ENCODE data around the gene VWA5B1.

Gene VWA5B1

GRCh38 chr1:20334103-20334502, 43.4 kb downstream of the VWA5B1 start:
- Histone ChIP-seq H3K27me3 (ENCODE audit: control insufficient read depth, insufficient read depth, low read length) (no peaks in the 10 kb centered on the region), H3K9me3 (ENCODE audit: control insufficient read depth, insufficient read depth, low read length) (no peaks in the 10 kb centered on the region), H3K4me1 (ENCODE audit: control insufficient read depth, insufficient read depth, low read length) (no peaks in the 10 kb centered on the region), H3K27ac (ENCODE audit: low read length) (no peak overlapping the region), H3K36me3 (ENCODE audit: control insufficient read depth, insufficient read depth, low read length) (no peaks in the 10 kb centered on the region), H3K4me3 (ENCODE audit: low read length) (no peak overlapping the region)
- DNase-seq (ENCODE audit: low read depth, low spot score), result no peak
- WGBS (ENCODE audit: insufficient coverage, insufficient read length), result no CpG with 5 or more reads among the region's 5 CpGs

GRCh38 chr1:20336105-20336605, 45.5 kb downstream of the VWA5B1 start:
- Histone ChIP-seq H3K4me3 (ENCODE audit: low read length) (no peak overlapping the region), H3K36me3 (ENCODE audit: control insufficient read depth, insufficient read depth, low read length) (no peaks in the 10 kb centered on the region), H3K27ac (ENCODE audit: low read length) (no peak overlapping the region), H3K4me1 (ENCODE audit: control insufficient read depth, insufficient read depth, low read length) (no peaks in the 10 kb centered on the region), H3K27me3 (ENCODE audit: control insufficient read depth, insufficient read depth, low read length) (no peaks in the 10 kb centered on the region), H3K9me3 (ENCODE audit: control insufficient read depth, insufficient read depth, low read length) (no peaks in the 10 kb centered on the region)
- DNase-seq (ENCODE audit: low read depth, low spot score), result no peak
- no CpG with 5 or more reads among the region's 13 CpGs for WGBS (ENCODE audit: insufficient coverage, insufficient read length)

- peaks cover under 1% of the 10 kb centered on the region; the same call in 1 of the 2 replicates for H3K4me1 ChIP-seq (ENCODE audit: control insufficient read depth, insufficient read depth, low read length)
- no peak overlapping the region for H3K27ac ChIP-seq (ENCODE audit: low read length)
- no peak overlapping the region for H3K4me3 ChIP-seq (ENCODE audit: low read length)
- H3K36me3 ChIP-seq (ENCODE audit: control insufficient read depth, insufficient read depth, low read length), result no peaks in the 10 kb centered on the region
- DNase-seq (ENCODE audit: low read depth, low spot score), result no peak
- H3K27me3 ChIP-seq (ENCODE audit: control insufficient read depth, insufficient read depth, low read length), result no peaks in the 10 kb centered on the region; the same call in 1 of the 2 replicates
- H3K9me3 ChIP-seq (ENCODE audit: control insufficient read depth, insufficient read depth, low read length), result no peaks in the 10 kb centered on the region
- no CpG with 5 or more reads among the region's 7 CpGs for WGBS (ENCODE audit: insufficient coverage, insufficient read length)
Observed at GRCh38 chr1:20337581-20337980, 46.9 kb downstream of the VWA5B1 start.

GRCh38 chr1:20339811-20340457, 49.3 kb downstream of the VWA5B1 start:
- H3K27ac ChIP-seq (ENCODE audit: low read length), result no peak overlapping the region
- no peaks in the 10 kb centered on the region; the same call in 1 of the 2 replicates for H3K27me3 ChIP-seq (ENCODE audit: control insufficient read depth, insufficient read depth, low read length)
- no peak for DNase-seq (ENCODE audit: low read depth, low spot score)
- H3K4me3 ChIP-seq (ENCODE audit: low read length), result no peak overlapping the region
- peaks cover 10% of the 10 kb centered on the region; the same call in 1 of the 2 replicates for H3K4me1 ChIP-seq (ENCODE audit: control insufficient read depth, insufficient read depth, low read length)
- whole genome bisulfite sequencing (ENCODE audit: insufficient coverage, insufficient read length), result no CpG with 5 or more reads among the region's 9 CpGs
- no peaks in the 10 kb centered on the region for H3K36me3 ChIP-seq (ENCODE audit: control insufficient read depth, insufficient read depth, low read length)
- H3K9me3 ChIP-seq (ENCODE audit: control insufficient read depth, insufficient read depth, low read length), result no peaks in the 10 kb centered on the region

GRCh38 chr1:20342294-20343148, 51.8 kb downstream of the VWA5B1 start:
- H3K4me3 ChIP-seq (ENCODE audit: low read length), result peak overlapping the region; percentile 66; the same call in 1 of the 2 replicates
- no peak overlapping the region for H3K27ac ChIP-seq (ENCODE audit: low read length)
- H3K36me3 ChIP-seq (ENCODE audit: control insufficient read depth, insufficient read depth, low read length), result no peaks in the 10 kb centered on the region
- H3K4me1 ChIP-seq (ENCODE audit: control insufficient read depth, insufficient read depth, low read length), result peaks cover 10% of the 10 kb centered on the region; the same call in 1 of the 2 replicates
- no CpG with 5 or more reads among the region's 17 CpGs for whole genome bisulfite sequencing (ENCODE audit: insufficient coverage, insufficient read length)
- no peaks in the 10 kb centered on the region; the same call in 1 of the 2 replicates for H3K27me3 ChIP-seq (ENCODE audit: control insufficient read depth, insufficient read depth, low read length)
- no peak for DNase-seq (ENCODE audit: low read depth, low spot score)
- no peaks in the 10 kb centered on the region for H3K9me3 ChIP-seq (ENCODE audit: control insufficient read depth, insufficient read depth, low read length)

GRCh38 chr1:20343149-20343937, 52.7 kb downstream of the VWA5B1 start:
- H3K4me3 ChIP-seq (ENCODE audit: low read length), result peak overlapping the region; percentile 66
- no peaks in the 10 kb centered on the region; the same call in 1 of the 2 replicates for H3K27me3 ChIP-seq (ENCODE audit: control insufficient read depth, insufficient read depth, low read length)
- WGBS (ENCODE audit: insufficient coverage, insufficient read length), result no CpG with 5 or more reads among the region's 59 CpGs
- no peaks in the 10 kb centered on the region for H3K36me3 ChIP-seq (ENCODE audit: control insufficient read depth, insufficient read depth, low read length)
- H3K9me3 ChIP-seq (ENCODE audit: control insufficient read depth, insufficient read depth, low read length), result no peaks in the 10 kb centered on the region
- peak; percentile 9 for DNase-seq (ENCODE audit: low read depth, low spot score)
- H3K4me1 ChIP-seq (ENCODE audit: control insufficient read depth, insufficient read depth, low read length), result peaks cover 10% of the 10 kb centered on the region; the same call in 1 of the 2 replicates
- no peak overlapping the region for H3K27ac ChIP-seq (ENCODE audit: low read length)

- Histone ChIP-seq H3K4me3 (ENCODE audit: low read length) (peak overlapping the region; percentile 33; the same call in 1 of the 2 replicates), H3K36me3 (ENCODE audit: control insufficient read depth, insufficient read depth, low read length) (no peaks in the 10 kb centered on the region), H3K9me3 (ENCODE audit: control insufficient read depth, insufficient read depth, low read length) (no peaks in the 10 kb centered on the region), H3K27me3 (ENCODE audit: control insufficient read depth, insufficient read depth, low read length) (no peaks in the 10 kb centered on the region; the same call in 1 of the 2 replicates), H3K4me1 (ENCODE audit: control insufficient read depth, insufficient read depth, low read length) (peaks cover 10% of the 10 kb centered on the region; the same call in 1 of the 2 replicates), H3K27ac (ENCODE audit: low read length) (no peak overlapping the region)
- DNase-seq (ENCODE audit: low read depth, low spot score), result no peak
- no CpG with 5 or more reads among the region's 10 CpGs for whole genome bisulfite sequencing (ENCODE audit: insufficient coverage, insufficient read length)
Observed at GRCh38 chr1:20343938-20344302, 53.2 kb downstream of the VWA5B1 start.

GRCh38 chr1:20344738-20345137, 54.1 kb downstream of the VWA5B1 start:
- no peak overlapping the region for H3K27ac ChIP-seq (ENCODE audit: low read length)
- WGBS (ENCODE audit: insufficient coverage, insufficient read length), result no CpG with 5 or more reads among the region's 7 CpGs
- no peaks in the 10 kb centered on the region for H3K36me3 ChIP-seq (ENCODE audit: control insufficient read depth, insufficient read depth, low read length)
- no peak overlapping the region for H3K4me3 ChIP-seq (ENCODE audit: low read length)
- H3K9me3 ChIP-seq (ENCODE audit: control insufficient read depth, insufficient read depth, low read length), result no peaks in the 10 kb centered on the region
- no peaks in the 10 kb centered on the region; the same call in 1 of the 2 replicates for H3K27me3 ChIP-seq (ENCODE audit: control insufficient read depth, insufficient read depth, low read length)
- H3K4me1 ChIP-seq (ENCODE audit: control insufficient read depth, insufficient read depth, low read length), result peaks cover 10% of the 10 kb centered on the region; the same call in 1 of the 2 replicates
- DNase-seq (ENCODE audit: low read depth, low spot score), result no peak

GRCh38 chr1:20345419-20345818, 54.7 kb downstream of the VWA5B1 start:
- WGBS (ENCODE audit: insufficient coverage, insufficient read length), result no CpG with 5 or more reads among the region's 13 CpGs

GRCh38 chr1:20346433-20346832, 55.8 kb downstream of the VWA5B1 start:
- WGBS (ENCODE audit: insufficient coverage, insufficient read length), result no CpG with 5 or more reads among the region's 1 CpG

More at GRCh38 chr1:20345419-20345818, 54.7 kb downstream of the VWA5B1 start:
- Histone ChIP-seq H3K9me3 (ENCODE audit: control insufficient read depth, insufficient read depth, low read length) (no peaks in the 10 kb centered on the region), H3K4me1 (ENCODE audit: control insufficient read depth, insufficient read depth, low read length) (peaks cover 10% of the 10 kb centered on the region; the same call in 1 of the 2 replicates), H3K27ac (ENCODE audit: low read length) (no peak overlapping the region), H3K36me3 (ENCODE audit: control insufficient read depth, insufficient read depth, low read length) (no peaks in the 10 kb centered on the region), H3K4me3 (ENCODE audit: low read length) (no peak overlapping the region), H3K27me3 (ENCODE audit: control insufficient read depth, insufficient read depth, low read length) (no peaks in the 10 kb centered on the region; the same call in 1 of the 2 replicates)
- DNase-seq (ENCODE audit: low read depth, low spot score), result no peak

More at GRCh38 chr1:20346433-20346832, 55.8 kb downstream of the VWA5B1 start:
- Histone ChIP-seq H3K4me3 (ENCODE audit: low read length) (no peak overlapping the region), H3K36me3 (ENCODE audit: control insufficient read depth, insufficient read depth, low read length) (no peaks in the 10 kb centered on the region), H3K4me1 (ENCODE audit: control insufficient read depth, insufficient read depth, low read length) (peaks cover 10% of the 10 kb centered on the region; the same call in 1 of the 2 replicates), H3K27me3 (ENCODE audit: control insufficient read depth, insufficient read depth, low read length) (no peaks in the 10 kb centered on the region; the same call in 1 of the 2 replicates), H3K9me3 (ENCODE audit: control insufficient read depth, insufficient read depth, low read length) (no peaks in the 10 kb centered on the region), H3K27ac (ENCODE audit: low read length) (no peak overlapping the region)
- no peak for DNase-seq (ENCODE audit: low read depth, low spot score)
